GM23338 (cell line): ENCODE data around the gene MET. TPM values are rescaled to one million over a fixed set of nuclear protein-coding genes. Genes with fewer than 3 reads are reported as not detected.

Source experiments
- ATAC-seq: fragments of 200-7000 bp; cut with Tn5 transposase; 3 replicates; pipeline ENCODE4 v1.9.1; 2020
- DNase-seq: peaks from one replicate; pipeline ENCODE4 v3.0.0-alpha.2; 2015; ENCODE audit warnings: low spot score
- H2AFZ ChIP-seq: fragments of 200-600 bp; sonication (generic); 2 replicates; pipeline ENCODE4 v1.8.0; 2016; ENCODE audit warnings: antibody characterized with exemption, mild to moderate bottlenecking, moderate library complexity
- H3F3A ChIP-seq: fragments of 200-600 bp; sonication (generic); replicated peaks from 2 replicates; pipeline ENCODE4 v1.8.0; 2017; ENCODE audit warnings: antibody characterized with exemption, mixed run types, low read depth
- H3K27ac ChIP-seq: fragments of 200-600 bp; sonication (generic); 2 replicates; pipeline ENCODE4 v1.6.1; 2016; ENCODE audit warnings: low read depth
- H3K27me3 ChIP-seq: fragments of 200-600 bp; sonication (generic); 2 replicates; pipeline ENCODE4 v1.8.0; 2016; ENCODE audit warnings: mild to moderate bottlenecking, mixed run types, moderate library complexity; ENCODE audit not compliant: insufficient read depth
- H3K36me3 ChIP-seq: fragments of 200-600 bp; sonication (generic); 2 replicates; pipeline ENCODE4 v1.8.0; 2016; ENCODE audit warnings: mild to moderate bottlenecking; ENCODE audit not compliant: insufficient read depth
- H3K4me1 ChIP-seq: fragments of 200-600 bp; sonication (generic); 2 replicates; pipeline ENCODE4 v1.8.0; 2016; ENCODE audit warnings: mild to moderate bottlenecking, moderate library complexity; ENCODE audit not compliant: insufficient read depth
- H3K4me2 ChIP-seq: fragments of 200-600 bp; sonication (generic); 2 replicates; pipeline ENCODE4 v1.7.1; 2017; ENCODE audit warnings: mixed run types
- H3K4me3 ChIP-seq: fragments of 200-600 bp; sonication (generic); 2 replicates; pipeline ENCODE4 v1.6.1; 2016; ENCODE audit warnings: mixed run types
- H3K79me2 ChIP-seq: fragments of 200-600 bp; sonication (generic); replicated peaks from 2 replicates; pipeline ENCODE4 v1.8.0; 2017; ENCODE audit warnings: mild to moderate bottlenecking; ENCODE audit not compliant: insufficient read depth
- H3K9me2 ChIP-seq: fragments of 200-600 bp; sonication (generic); 2 replicates; pipeline ENCODE4 v1.8.0; 2017; ENCODE audit not compliant: insufficient read depth
- H4K20me1 ChIP-seq: fragments of 200-600 bp; sonication (generic); replicated peaks from 2 replicates; pipeline ENCODE4 v1.8.0; 2017; ENCODE audit warnings: mild to moderate bottlenecking; ENCODE audit not compliant: insufficient read depth
- H3K27ac Mint-ChIP-seq: 2 replicates; pipeline ENCODE4 v1.8.0; 2020; ENCODE audit warnings: inconsistent platforms, mild to moderate bottlenecking, moderate library complexity, mixed read lengths
- H3K27me3 Mint-ChIP-seq: 3 replicates; pipeline ENCODE4 v1.8.0; 2022; ENCODE audit warnings: low read depth, mild to moderate bottlenecking, moderate library complexity, mixed read lengths, inconsistent platforms; ENCODE audit not compliant: insufficient read depth, poor library complexity
- H3K36me3 Mint-ChIP-seq: 3 replicates; pipeline ENCODE4 v1.8.0; 2021; ENCODE audit warnings: low read depth, mild to moderate bottlenecking, inconsistent platforms, moderate library complexity, mixed read lengths
- H3K4me1 Mint-ChIP-seq: 3 replicates; pipeline ENCODE4 v1.8.0; 2020; ENCODE audit warnings: mild to moderate bottlenecking, inconsistent platforms, mixed read lengths
- H3K4me3 Mint-ChIP-seq: 3 replicates; pipeline ENCODE4 v1.8.0; 2021; ENCODE audit warnings: moderate library complexity, mild to moderate bottlenecking, inconsistent platforms, mixed read lengths
- H3K9me3 Mint-ChIP-seq: 3 replicates; pipeline ENCODE4 v1.8.0; 2020; ENCODE audit warnings: moderate library complexity, mild to moderate bottlenecking, inconsistent platforms, mixed read lengths
- CTCF ChIP-seq, 2 experiments: fragments of 200-600 bp in 1 of 2; sonication (generic) in 1 of 2; conservative IDR thresholded peaks; 2 replicates each; pipeline versions ENCODE4 v1.5.1 to v1.6.1; 2016 to 2017; ENCODE audit warnings: antibody characterized with exemption in 2 of 2, low read depth in 2 of 2, mild to moderate bottlenecking in 2 of 2, moderate library complexity in 1 of 2
- ETS1 ChIP-seq: IDR thresholded peaks from 2 replicates; pipeline ENCODE4 v1.6.1; 2016; ENCODE audit warnings: antibody characterized with exemption
- EZH2phosphoT487 ChIP-seq: fragments of 200-600 bp; sonication (generic); IDR thresholded peaks from one replicate; pipeline ENCODE4 v1.8.1; 2018; ENCODE audit warnings: antibody characterized with exemption; ENCODE audit not compliant: unreplicated experiment
- JUNB ChIP-seq: IDR thresholded peaks from one replicate; pipeline ENCODE4 v1.6.1; 2016; ENCODE audit warnings: antibody characterized with exemption; ENCODE audit not compliant: unreplicated experiment
- ZNF114 ChIP-seq: fragments of 250-450 bp; sonication (Bioruptor Pico); IDR thresholded peaks from 2 replicates; pipeline ENCODE4 v1.5.0; 2020; ENCODE audit warnings: mild to moderate bottlenecking, moderate library complexity
- ZNF462 ChIP-seq: fragments of 250-450 bp; sonication (Bioruptor Pico); IDR thresholded peaks from 2 replicates; pipeline ENCODE4 v1.5.0; 2020; ENCODE audit warnings: mild to moderate bottlenecking, moderate library complexity
- polyA plus RNA-seq: library from polyadenylated mRNA; unstranded; fragments of >200 nt; fragmentation: Nextera tagmentation; extraction: Ambion mirVana; gene quantifications from 2 replicates; pipeline ENCODE4 v1.2.1, GENCODE V29; 2016
- total RNA-seq: library from RNA; depleted of rRNA; stranded (reverse); fragments of >200 nt; shearing (Covaris generic); gene quantifications from 2 replicates; pipeline ENCODE4 v1.2.3, GENCODE V29; 2014

The MET gene
- total and polyA plus RNA-seq, 2 experiments from 2014 or later = 4.8 to 23.1 TPM

GRCh38 chr7:116771640-116772039, 99.6 kb downstream of the MET start (continued):
- TF ChIP-seq ZNF462 (CRISPR knock-in tag) = no peak

- ATAC-seq (no peak), DNase-seq (no peak)
- peaks cover 3% of the 10 kb centered on the region for H3K27me3 Mint-ChIP-seq
- H3K4me2 ChIP-seq = no peak overlapping the region
- no peak overlapping the region for H3K4me3 ChIP-seq
- H3K27me3 ChIP-seq = peaks cover 34% of the 10 kb centered on the region; the same call in 1 of the 2 replicates
- no peaks in the 10 kb centered on the region for H3K9me2 ChIP-seq
- no peaks in the 10 kb centered on the region for H3F3A ChIP-seq
- H3K4me3 Mint-ChIP-seq = no peak overlapping the region
- H3K4me1 Mint-ChIP-seq = no peaks in the 10 kb centered on the region; the same call in 2 of the 3 replicates
- no peak overlapping the region for H2AFZ ChIP-seq
- H3K27ac ChIP-seq = no peak overlapping the region
- H3K4me1 ChIP-seq = no peaks in the 10 kb centered on the region
- no peak overlapping the region for H3K27ac Mint-ChIP-seq
- peaks cover 11% of the 10 kb centered on the region; the same call in 1 of the 2 replicates for H4K20me1 ChIP-seq
- H3K9me3 Mint-ChIP-seq = no peaks in the 10 kb centered on the region
- no peaks in the 10 kb centered on the region for H3K79me2 ChIP-seq
- no peaks in the 10 kb centered on the region for H3K36me3 Mint-ChIP-seq
- no peaks in the 10 kb centered on the region for H3K36me3 ChIP-seq
- TF ChIP-seq ETS1 (no peak), JUNB (no peak), ZNF114 (CRISPR knock-in tag) (no peak), CTCF (conservative IDR thresholded peaks at IDR 0.05; ENCODE audit: low read depth in 2 of 2) (no peak), ZNF462 (CRISPR knock-in tag) (no peak), EZH2phosphoT487 (no peak)
These were observed 100.4 kb downstream of the MET start for GRCh38 chr7:116772423-116772863.
